IPS DF 4.7 (cell line): Measurements from ENCODE around the gene TMEM259.

Experiments used
- DNase-seq: peaks from one replicate; pipeline ENCODE4 v3.0.0-alpha.2; 2013; ENCODE audit warnings: low spot score; ENCODE audit errors: extremely low read depth

Gene TMEM259

DNA sequence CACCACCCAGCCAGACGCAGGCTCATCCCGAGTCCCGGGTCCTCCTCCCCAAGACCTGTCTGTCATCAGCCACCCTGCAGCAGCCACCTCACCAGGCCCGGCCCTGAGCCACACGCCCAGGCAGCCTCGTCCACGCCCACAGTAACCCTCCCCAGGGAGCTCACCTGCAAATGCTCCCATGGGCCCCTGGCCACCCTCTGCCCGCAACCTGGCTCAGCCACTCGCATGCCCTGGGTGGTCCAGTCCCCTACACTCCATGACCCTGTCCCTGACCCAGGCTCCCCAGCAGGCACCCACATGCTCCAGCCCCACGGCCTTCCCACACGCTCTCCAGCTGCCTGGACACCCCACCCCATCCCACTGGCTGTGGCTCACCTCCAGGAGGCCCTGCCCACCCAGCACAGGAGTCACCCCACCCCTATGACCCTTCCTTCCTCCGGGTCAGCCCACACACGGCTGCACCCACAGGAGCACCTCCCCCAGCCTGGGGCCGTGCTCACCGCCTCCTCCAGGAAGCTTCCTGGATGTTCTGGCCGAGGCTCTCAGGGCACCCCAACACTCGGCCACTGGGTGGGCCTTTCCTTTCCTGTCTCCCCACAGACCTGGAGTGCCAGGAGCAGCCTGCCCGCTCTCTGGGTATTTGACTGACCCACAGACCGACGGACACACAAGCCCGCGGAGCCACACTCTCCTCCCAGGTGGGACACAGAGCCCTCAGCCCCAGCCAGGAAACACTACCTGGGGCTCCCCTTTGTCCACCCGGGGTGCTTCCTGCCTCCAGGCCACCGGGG is 3.6 kb downstream of the TMEM259 start:
- no peak for DNase-seq

DNA sequence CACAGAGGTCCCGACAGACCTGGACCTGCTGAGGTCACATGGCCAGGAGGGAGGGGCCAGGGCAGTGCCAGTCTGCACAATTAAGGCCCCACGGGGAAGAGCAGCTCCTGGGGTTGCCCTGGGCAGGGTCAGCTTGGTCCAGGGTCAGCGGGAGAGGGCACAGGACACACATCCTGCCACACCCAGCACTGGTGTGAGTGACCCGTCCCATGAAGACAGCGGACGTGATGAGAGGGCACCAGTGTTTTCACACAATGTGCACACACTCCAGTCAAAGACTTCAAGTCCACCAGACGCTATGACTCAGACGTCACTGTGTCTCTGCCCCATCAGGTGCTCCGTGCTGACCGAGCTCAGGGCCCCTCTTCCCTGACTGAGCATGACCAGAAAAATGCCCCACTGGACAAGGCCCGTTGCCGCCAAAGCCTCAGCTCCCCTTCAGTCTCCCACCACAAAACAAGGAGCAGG is 4.2 kb downstream of the TMEM259 start:
- no peak for DNase-seq

DNA sequence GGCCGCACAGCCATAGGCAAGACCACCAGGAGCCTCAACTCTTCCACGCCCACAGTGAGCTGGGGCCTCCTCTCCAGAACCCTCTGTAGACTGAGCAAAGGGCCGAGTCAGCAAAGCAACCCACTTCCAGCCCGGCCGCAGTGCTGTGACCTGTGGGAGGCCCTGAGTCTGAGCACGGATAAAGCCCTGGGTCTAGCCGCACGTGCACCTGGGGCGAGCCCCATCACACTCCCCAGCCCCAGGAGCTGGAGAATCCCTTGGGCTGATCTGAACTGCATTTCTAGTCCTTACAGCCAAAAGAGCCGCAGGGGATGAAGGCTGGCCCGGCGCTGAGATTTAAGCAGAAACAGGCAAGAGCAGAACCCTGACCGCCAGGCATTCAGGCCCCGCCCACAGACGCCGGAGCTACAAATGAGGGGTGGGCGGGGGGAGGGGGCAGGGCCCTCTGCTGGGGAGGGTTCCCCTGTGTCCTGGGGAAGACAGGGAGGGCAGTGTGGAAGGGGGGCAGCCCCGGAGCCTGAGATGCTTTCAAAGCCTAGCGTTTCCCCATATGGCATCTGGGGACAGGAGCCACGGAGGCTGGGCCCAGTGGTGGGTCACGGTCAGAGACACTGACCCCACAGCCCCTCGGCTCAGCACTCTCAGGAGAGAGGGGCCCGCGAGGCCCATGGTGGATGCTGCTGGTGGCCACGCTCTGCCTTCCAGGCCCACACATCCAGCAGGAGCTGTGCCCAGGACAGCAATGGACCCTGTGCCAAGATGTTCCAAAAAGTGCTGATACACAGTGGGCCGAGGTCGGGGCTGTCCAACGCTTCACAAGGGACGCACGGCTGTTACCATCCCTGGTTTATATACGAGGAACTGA is 4.9 kb downstream of the TMEM259 start:
- DNase-seq: no peak

DNA sequence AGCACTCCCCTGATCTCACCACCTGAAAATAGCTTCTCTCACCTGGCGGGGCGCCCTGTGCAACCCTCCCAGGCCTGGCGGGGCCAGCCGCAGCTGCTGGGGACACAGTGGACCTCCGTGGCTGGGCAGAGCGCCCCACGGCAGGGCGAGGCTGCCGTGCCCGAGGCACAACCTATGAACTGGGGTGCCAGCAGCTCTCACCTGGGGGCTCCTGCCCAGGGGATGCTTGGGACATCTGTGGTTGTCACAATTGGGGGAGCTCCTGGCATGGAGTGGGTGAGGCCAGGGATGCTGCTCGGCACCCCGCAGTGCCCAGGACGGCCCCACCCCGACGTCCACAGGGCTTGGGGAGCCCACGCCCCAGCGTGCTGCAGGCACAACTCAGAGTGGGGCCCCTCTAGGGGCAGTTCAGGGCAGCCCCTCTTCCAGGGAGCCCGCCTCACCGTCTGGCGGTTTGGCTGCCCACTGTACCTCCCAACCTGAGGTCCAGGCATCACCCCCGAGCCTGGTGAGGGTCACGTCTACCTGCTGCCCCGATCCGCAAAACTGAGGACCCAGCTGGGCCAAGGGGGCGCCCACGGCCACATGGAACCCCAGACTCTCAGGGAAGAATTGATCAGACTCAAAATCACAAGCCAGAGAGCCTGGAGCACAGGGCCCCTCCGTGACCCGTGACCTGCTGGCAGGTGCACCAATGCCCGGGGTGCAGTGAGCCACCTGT is 5.7 kb downstream of the TMEM259 start:
- DNase-seq: no peak

DNA sequence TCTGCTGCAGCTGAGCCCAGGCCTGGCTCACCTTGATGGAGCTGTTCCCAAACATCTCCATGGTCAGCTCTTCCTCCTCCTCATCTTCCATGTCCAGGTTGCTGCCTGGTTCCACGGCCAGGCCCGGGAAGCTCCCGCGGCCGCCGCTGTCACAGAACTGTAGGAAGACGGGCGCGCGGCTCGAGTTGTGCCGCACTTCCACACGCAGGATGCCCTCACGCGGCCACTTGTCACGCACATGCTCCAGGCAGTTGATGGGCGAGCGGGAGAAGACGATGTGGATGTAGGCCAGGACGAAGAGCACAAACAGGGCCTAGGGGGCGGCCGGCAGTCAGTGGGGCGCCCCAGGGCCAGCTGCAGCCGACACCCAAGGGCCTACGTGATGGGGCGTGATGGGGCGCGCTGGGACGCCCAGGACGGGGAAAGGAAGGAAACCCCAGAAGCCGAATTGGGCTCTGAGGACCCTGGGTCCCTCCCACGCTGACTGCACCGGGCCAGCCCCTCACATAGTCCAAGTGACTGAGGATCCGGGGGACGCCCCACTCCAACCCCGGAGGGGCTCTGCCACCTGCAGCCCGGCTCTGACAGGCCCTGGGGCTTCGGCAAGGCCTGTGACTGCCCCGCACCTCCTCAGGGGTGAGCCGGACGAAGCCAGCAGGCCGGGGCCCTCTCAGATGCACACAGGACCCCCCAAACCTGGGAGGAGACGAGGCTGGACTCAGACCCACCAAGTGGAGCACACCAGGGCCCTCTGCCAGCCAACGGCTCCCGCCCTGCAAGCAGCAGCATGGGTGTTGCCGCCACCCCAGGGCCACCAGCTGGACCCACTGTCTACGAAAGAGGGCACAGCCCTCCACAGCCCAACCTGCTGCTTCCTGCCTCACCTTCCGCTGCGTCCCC is 6.5 kb downstream of the TMEM259 start:
- no peak for DNase-seq

DNA sequence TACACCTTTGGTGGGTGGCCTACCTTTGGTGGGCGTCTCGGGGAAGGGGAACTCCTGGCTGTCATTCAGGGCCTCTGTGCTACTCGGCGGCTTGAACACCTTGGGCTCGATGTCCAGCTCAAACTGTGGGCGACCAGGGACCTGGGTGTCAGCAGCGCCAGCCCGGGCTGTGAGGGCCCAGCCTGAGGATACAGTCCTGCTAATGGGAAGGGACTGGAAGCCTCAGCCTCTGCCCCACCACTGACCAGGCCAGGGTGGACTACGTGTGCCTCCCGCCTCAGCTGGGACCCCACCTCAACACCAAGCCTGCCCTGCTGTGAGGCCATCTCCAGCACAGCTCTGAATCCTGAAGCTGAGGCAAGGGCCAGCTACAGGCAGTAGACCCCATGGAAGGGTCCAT is 7.7 kb downstream of the TMEM259 start:
- DNase-seq: no peak

DNA sequence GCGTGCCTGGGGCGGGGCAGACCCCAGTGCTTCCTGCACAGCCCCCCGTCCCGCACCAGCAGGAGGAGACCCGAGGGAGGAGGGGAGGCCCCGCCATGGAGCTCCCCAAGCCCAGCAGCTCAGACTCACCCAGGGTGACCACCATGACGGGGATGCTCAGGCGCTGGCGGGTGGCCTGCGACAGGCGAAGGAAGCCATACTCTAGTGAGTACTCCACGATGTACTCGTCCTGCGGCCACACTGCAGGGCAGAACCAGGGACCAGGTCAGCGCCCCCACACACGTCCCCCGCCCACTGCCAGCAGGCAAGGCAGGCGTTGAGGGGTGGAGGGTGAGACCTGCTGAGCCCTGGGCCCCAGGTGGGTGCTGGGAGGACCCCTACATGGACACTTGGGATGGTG is 8.6 kb downstream of the TMEM259 start:
- DNase-seq: no peak

DNA sequence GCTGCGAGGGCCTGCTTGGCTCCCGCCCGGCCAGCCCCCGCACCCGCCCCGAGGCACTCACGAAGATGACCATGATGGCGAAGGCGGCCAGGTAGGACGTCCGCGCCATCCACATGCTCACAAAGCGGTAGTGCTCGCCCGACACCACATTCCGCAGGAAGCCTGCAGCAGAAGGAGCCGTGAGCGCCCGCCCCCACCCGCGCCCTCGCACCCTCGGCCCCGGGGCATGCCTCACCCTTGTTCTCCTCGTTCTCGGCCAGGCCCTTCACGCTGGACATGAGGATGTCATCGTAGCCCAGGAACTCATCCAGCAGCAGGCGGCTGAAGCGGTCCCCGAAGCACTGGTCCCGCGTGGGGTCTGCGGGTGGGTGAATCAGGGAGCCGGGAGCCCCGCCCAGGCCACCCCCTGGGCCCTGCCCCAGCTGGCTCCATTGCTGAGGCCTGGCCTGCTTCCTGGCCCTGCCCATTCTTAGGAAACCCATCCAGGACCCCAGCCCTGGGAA is 9.0 kb downstream of the TMEM259 start:
- no peak for DNase-seq

DNA sequence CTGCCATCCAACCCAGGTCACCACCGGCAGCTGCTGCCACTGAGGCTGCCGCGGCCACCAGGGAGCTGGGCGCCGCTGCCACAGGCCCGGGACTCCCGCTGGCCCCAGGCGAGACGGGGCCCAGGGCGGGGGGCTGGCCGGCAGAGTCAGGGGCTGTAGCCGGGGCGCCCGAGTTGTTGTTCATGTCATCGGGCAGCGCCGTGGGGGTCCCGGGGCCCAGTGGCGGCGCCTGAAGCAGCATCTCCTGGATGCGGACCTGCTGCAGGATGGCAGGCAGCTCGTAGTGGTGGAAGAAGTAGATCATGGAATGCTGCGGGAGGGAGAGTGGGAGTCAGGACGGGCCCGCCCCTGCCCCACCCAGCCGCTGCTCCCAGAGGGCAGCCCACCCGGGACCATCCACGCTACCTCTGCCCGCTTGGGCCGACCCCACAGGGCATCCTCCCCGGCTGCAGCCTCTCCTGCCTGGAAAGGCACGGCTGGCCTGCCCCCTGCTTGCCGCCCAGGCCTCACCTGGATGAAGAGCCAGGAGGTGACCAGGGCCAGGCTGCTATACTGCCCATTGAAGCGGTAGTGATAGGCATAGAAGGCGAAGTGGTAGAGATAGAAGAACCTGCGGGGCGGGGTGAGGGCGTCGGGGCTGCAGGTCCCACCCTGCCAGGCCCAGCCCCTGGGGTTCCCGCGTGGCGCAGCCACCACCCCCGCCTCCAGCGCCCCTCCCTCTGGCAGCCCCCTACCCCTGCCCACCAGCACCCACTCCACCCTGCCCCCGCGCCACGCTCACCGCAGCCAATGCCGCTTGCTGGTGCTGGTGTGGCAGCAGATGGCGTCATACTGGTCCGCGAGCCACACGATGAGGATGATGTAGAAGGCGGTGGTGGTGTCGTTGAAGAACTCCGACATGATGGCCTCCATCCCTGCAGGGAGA is 10.1 kb downstream of the TMEM259 start:
- no peak for DNase-seq

DNA sequence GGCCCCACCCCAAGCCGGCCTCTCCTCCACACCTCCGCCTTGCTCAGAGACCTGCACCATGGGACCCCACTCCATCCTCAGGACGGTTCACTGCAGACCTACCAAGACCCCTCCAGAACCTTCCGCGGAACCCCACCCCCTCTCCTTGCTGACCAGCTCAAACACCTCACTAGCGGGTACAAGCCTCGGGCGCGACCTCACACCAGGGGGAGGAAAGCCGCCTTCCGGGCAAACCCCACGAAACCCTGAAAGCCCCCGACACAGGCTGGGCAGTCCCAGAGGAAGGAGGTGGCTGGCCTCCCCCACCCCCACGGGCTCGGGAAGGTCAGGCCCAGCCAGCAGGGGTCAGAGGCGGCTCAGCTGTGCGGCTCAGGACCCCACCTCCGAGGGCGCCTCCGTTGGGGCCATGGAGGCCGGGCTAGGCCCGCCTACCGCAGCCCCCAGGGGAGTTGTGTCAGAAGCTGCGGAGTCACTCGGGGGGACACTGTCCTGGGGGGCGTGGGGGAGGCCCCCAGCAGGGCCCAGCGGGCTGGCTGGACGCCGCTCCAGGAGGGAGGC is 10.9 kb downstream of the TMEM259 start:
- DNase-seq: no peak

DNA sequence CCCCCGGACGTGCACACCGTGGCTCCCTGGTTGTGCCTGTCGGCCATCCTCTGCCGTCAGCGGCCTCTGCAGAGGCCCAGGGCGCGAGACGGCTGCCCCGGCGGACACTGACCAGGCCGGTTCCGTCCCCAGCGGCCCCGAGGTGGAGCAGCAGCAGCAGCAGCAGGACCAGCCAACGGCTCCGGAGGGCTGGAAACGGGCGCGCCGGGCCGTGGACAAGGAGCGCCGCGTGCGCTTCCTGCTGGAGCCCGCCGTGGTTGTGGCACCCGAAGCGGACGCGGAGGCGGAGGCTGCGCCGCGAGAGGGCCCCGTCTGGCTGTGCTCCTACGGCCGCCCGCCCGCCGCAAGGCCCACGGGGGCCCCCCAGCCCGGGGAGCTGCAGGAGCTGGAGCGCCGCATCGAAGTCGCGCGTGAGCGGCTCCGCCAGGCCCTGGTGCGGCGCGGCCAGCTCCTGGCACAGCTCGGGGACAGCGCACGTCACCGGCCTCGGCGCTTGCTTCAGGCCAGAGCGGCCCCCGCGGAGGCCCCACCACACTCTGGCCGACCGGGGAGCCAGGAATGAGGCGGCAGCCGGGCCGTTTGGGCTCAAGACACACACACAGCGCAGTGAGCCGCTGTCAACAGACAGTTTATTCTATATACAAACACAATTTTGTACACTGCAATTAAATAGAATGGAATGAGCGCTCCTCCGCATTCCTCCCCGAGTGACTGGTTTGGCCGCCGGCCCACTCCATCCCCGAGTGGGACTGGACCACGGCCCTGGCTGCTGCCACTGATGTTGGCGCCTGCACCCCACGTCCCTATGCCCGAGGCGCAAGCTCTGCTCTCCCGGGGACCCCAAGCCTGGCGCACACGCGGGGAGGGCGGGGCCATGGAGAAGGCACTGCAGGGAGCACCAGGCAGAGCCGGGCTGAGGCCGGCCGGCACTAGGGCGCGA is 11.6 kb downstream of the TMEM259 start:
- DNase-seq: no peak

DNA sequence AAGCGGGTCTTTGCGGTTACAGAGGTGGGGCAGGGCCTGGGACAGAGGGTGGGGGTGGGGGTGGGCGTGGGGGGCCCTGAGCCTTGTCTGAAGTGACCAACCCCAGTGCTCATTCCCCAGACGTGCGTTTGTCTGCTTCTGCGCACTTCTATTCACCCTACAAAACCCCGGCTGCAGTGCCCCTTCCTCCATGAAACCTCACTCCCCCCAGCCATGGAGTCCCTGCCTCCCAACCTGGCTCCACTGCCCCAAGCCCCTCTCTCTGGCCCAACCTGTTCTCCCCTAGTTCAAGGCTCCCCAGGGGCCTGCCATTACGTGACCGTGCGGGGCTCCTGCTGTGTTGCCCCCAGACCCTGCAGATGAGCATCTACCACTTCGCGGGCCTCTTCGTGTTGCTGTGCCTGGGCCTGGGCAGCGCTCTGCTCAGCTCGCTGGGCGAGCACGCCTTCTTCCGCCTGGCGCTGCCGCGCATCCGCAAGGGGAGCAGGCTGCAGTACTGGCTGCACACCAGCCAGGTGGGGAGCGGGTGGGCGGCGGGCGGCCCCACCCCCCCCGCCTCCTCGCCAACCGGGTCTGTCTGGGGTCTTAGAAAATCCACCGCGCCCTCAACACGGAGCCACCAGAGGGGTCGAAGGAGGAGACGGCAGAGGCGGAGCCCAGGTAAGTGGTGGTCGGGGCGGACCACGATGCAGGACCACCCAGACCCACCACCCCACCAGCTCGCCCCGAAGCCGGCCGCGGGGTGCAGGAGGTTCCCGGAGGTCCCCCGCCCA is 12.5 kb downstream of the TMEM259 start:
- no peak for DNase-seq

DNA sequence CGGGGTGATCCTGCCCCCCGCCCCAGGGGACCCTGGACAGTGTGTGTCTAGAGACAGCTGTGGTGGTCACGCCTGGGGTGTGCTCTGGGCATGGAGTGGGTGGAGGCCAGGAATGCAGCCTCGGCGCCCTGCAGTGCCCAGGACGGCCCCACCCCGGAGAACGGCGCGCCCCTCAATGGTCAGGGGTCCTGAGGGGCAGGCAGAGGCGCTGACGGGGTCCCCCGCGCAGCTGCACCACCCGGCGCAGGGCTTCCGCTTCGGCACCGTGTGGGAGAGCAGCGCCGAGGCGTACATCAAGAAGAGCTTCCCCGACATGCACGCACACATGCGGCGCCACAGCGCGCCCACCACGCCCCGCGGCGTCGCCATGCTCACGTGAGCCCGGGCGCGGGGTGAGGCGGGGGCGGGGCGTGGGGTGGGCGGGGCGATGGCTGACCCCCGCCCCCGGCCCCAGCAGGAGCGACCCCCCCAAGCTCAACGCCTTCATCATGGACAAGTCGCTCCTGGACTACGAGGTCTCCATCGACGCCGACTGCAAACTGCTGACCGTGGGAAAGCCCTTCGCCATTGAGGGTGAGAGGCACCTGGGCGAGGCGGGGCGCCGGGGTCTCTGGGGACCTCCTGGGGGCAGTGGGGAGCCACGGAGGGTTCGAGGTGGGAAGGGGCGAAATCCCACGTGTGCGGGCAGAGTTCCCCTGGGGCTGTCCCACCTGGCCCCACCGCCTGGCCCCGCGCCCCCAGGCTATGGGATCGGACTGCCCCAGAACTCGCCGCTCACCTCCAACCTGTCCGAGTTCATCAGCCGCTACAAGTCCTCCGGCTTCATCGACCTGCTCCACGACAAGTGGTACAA is 13.3 kb downstream of the TMEM259 start:
- no peak for DNase-seq

DNA sequence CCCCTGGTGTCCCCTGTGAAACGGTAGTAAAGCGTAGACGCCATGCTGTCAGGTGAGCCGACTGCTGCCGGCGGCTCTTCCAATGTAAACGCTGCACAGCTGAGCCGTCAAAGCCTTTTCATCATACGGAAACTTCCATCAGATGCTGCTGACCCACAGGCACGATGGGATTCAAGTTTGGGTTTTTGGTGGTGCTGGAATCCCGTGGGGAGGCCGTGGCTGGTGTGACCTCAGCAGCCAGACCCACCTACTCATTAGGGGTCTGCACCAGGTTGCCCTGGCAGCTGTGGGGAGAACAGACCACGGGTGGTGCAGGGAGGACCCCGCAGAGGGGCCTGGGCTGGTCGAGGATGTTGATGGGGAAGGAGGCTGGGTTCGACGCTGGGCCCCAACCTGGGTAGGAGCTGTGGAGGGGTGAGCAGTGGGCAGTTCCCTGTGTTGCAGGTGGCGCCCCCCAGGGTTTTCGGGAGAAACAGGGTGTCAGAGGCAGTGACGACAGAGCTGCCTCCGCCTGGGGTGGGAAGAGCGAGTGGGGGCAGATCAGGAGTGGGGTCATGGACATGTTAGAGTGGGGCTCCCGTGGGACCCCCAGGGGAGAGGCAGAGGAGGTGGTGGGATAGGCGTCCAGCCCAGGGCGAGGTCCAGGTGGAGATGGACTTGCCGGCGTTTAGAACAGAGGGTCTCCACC is 14.1 kb downstream of the TMEM259 start:
- DNase-seq: no peak

DNA sequence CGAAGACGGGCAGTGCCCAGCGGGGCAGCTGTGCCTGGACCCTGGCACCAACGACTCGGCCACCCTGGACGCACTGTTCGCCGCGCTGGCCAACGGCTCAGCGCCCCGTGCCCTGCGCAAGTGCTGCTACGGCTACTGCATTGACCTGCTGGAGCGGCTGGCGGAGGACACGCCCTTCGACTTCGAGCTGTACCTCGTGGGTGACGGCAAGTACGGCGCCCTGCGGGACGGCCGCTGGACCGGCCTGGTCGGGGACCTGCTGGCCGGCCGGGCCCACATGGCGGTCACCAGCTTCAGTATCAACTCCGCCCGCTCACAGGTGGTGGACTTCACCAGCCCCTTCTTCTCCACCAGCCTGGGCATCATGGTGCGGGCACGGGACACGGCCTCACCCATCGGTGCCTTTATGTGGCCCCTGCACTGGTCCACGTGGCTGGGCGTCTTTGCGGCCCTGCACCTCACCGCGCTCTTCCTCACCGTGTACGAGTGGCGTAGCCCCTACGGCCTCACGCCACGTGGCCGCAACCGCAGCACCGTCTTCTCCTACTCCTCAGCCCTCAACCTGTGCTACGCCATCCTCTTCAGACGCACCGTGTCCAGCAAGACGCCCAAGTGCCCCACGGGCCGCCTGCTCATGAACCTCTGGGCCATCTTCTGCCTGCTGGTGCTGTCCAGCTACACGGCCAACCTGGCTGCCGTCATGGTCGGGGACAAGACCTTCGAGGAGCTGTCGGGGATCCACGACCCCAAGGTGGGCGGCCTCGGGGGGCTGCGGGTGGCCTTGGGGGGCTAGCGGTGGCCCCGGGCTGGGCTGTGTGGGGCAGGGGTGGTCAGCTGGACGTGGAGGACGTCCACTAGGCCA is 15.9 kb downstream of the TMEM259 start:
- DNase-seq: no peak
